HEK293 (cell line): ENCODE measurements around the gene DIS3L2.

ENCODE experiments used
- CTCF ChIA-PET: fragments of 350-600 bp; formaldehyde crosslinking; extraction: SDS; loops from one replicate; lab custom pipeline; 2021; ENCODE audit warnings: antibody characterized with exemption; lab: Yijun Ruan, JAX
- POLR2A ChIA-PET: fragments of 300-600 bp; formaldehyde crosslinking; extraction: SDS; loops from one replicate; lab custom pipeline; 2020; ENCODE audit warnings: antibody characterized with exemption, inconsistent platforms; lab: Yijun Ruan, JAX
- H3K27ac ChIP-seq: fragments of 200-500 bp; sonication (Bioruptor generic); 2 replicates; pipeline ENCODE4 v1.5.1; 2014; ENCODE audit warnings: low read depth, low read length, control low read depth, inconsistent platforms; ENCODE audit errors: extremely low read depth
- H3K36me3 ChIP-seq, 2 experiments: fragments of 200-500 bp in 1 of 2; sonication (Bioruptor generic) in 1 of 2; 1 replicate in 1 of 2; 2 replicates in 1 of 2; pipeline ENCODE4 v1.5.1; 2014 to 2017; ENCODE audit warnings: inconsistent platforms in 2 of 2, low read length in 2 of 2; ENCODE audit not compliant: control insufficient read depth in 2 of 2, insufficient read depth in 1 of 2
- H3K4me1 ChIP-seq: fragments of 200-500 bp; sonication (Bioruptor generic); 2 replicates; pipeline ENCODE4 v1.5.1; 2014; ENCODE audit warnings: mild to moderate bottlenecking, low read length, inconsistent platforms; ENCODE audit not compliant: control insufficient read depth, insufficient read depth
- H3K4me3 ChIP-seq: 2 replicates; pipeline ENCODE4 v1.5.1; 2011; ENCODE audit warnings: low read depth, mild to moderate bottlenecking, control low read depth, low read length, moderate library complexity
- H3K9me3 ChIP-seq: fragments of 200-500 bp; sonication (Bioruptor generic); 2 replicates; pipeline ENCODE4 v1.5.1; 2014; ENCODE audit warnings: low read depth, low read length, inconsistent platforms; ENCODE audit not compliant: control insufficient read depth, insufficient read depth
- BCL11A ChIP-seq: fragments of 450-650 bp; formaldehyde crosslinking; IDR thresholded peaks from 2 replicates; pipeline ENCODE4 v1.5.1; 2016; ENCODE audit warnings: low read depth, missing biosample characterization, missing genetic modification characterization
- BCL11B ChIP-seq: fragments of 450-650 bp; formaldehyde crosslinking; IDR thresholded peaks from 2 replicates; pipeline ENCODE4 v1.5.1; 2016; ENCODE audit warnings: low read depth, missing biosample characterization, missing genetic modification characterization
- GLIS2 ChIP-seq: fragments of 450-650 bp; formaldehyde crosslinking; IDR thresholded peaks from 2 replicates; pipeline ENCODE4 v1.5.1; 2016; ENCODE audit warnings: missing biosample characterization, missing genetic modification characterization
- RBAK ChIP-seq: fragments of 450-650 bp; formaldehyde crosslinking; IDR thresholded peaks from 2 replicates; pipeline ENCODE4 v1.5.1; 2016; ENCODE audit warnings: missing biosample characterization, missing genetic modification characterization
- ZNF114 ChIP-seq: fragments of 450-650 bp; formaldehyde crosslinking; IDR thresholded peaks from 2 replicates; pipeline ENCODE4 v1.5.0; 2017; ENCODE audit warnings: missing biosample characterization, missing genetic modification characterization
- ZNF2 ChIP-seq: fragments of 450-650 bp; formaldehyde crosslinking; IDR thresholded peaks from 2 replicates; pipeline ENCODE4 v1.5.1; 2016; ENCODE audit warnings: missing biosample characterization, missing genetic modification characterization
- ZNF24 ChIP-seq: fragments of 450-650 bp; formaldehyde crosslinking; IDR thresholded peaks from 2 replicates; pipeline ENCODE4 v1.5.1; 2016; ENCODE audit warnings: missing biosample characterization, missing genetic modification characterization
- ZNF302 ChIP-seq: fragments of 450-650 bp; formaldehyde crosslinking; IDR thresholded peaks from 2 replicates; pipeline ENCODE4 v1.5.1; 2016; ENCODE audit warnings: missing biosample characterization, missing genetic modification characterization, low read depth
- ZNF391 ChIP-seq: fragments of 450-650 bp; formaldehyde crosslinking; IDR thresholded peaks from 2 replicates; pipeline ENCODE4 v1.5.1; 2016; ENCODE audit warnings: low read depth, missing biosample characterization, missing genetic modification characterization, borderline replicate concordance
- ZNF433 ChIP-seq: fragments of 450-650 bp; formaldehyde crosslinking; IDR thresholded peaks from 2 replicates; pipeline ENCODE4 v1.5.1; 2016; ENCODE audit warnings: missing biosample characterization, missing genetic modification characterization, low read depth
- ZNF510 ChIP-seq: fragments of 450-650 bp; formaldehyde crosslinking; IDR thresholded peaks from 2 replicates; pipeline ENCODE4 v1.5.1; 2018; ENCODE audit warnings: mild to moderate bottlenecking, missing genetic modification characterization, missing biosample characterization; ENCODE audit not compliant: insufficient replicate concordance
- ZNF558 ChIP-seq: fragments of 450-650 bp; formaldehyde crosslinking; IDR thresholded peaks from 2 replicates; pipeline ENCODE4 v1.5.1; 2016; ENCODE audit warnings: missing biosample characterization, missing genetic modification characterization
- ZNF654 ChIP-seq: fragments of 450-650 bp; formaldehyde crosslinking; IDR thresholded peaks from 2 replicates; pipeline ENCODE4 v1.5.1; 2016; ENCODE audit warnings: low read depth, missing biosample characterization, missing genetic modification characterization
- TF ChIP-seq, protein P1 (sequence below): fragments of 450-650 bp; formaldehyde crosslinking; IDR thresholded peaks from 2 replicates; pipeline ENCODE4 v1.5.1; 2016; ENCODE audit warnings: missing biosample characterization, missing genetic modification characterization, borderline replicate concordance
- TF ChIP-seq, protein P2 (sequence below): fragments of 450-650 bp; formaldehyde crosslinking; IDR thresholded peaks from 2 replicates; pipeline ENCODE4 v1.5.1; 2016; ENCODE audit warnings: missing biosample characterization, missing genetic modification characterization, borderline replicate concordance
- TF ChIP-seq, protein P3 (sequence below): fragments of 450-650 bp; IDR thresholded peaks from 2 replicates; pipeline ENCODE4 v1.5.1; 2018; ENCODE audit warnings: missing biosample characterization, missing genetic modification characterization
- TF ChIP-seq, protein P4 (sequence below): fragments of 450-650 bp; formaldehyde crosslinking; IDR thresholded peaks from 2 replicates; pipeline ENCODE4 v1.5.1; 2016; ENCODE audit warnings: missing biosample characterization, missing genetic modification characterization, borderline replicate concordance
- TF ChIP-seq, protein P5 (sequence below): fragments of 450-650 bp; formaldehyde crosslinking; IDR thresholded peaks from 2 replicates; pipeline ENCODE4 v1.5.1; 2016; ENCODE audit warnings: missing biosample characterization, missing genetic modification characterization

DIS3L2 gene

DNA sequence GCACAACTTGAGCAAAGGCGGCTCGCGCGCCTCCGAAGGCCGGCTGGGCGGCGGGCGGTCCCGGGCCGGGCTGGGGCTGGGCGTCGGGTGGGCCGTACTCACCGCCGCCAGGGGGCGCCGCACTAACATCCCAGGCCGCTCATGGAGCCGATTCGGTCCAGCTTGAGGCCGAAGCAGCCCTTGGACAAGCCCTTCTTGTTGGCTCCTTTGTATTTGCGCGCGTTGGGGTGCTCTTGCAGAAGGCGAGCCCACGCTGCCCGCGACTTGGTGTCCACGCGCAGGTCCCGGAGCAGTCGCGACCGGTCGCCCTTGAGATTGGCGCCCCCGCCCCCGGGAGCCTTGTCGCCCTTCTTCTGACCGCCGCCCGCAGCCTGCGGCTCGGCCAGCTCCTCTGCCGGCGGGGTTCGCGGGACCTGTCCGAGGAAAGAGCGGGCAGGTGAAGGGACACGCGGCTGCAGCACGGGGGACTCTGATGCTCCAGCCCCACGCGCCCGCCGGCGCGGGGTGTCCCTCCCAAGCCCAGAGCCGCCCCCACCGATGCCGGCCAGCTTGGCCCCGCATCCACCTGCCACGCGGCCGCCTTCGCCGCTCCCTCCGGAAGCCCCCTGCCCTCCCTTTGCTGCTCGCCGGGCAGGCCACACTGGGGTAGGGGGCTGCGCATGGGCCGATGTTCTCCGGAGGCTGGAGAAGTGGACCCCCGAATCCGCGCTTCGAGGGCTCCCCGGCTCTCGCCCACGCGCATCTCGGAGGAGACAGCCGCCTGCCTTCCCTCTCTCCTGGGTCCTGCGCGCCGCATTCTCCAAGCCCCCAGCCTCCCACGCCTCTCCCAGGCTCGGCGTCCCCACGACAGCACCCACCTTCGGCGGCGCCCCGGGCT is 36.0 kb upstream of the DIS3L2 start (continued):
- TF ChIP-seq BCL11B (tag by site-specific recombination): 0 out of 2 replicates have a peak, but pooled peaks have one; percentile 15
- no peak; the same call in 1 of the 2 replicates for TF ChIP-seq ZNF2 (tag by site-specific recombination)
- no peak for TF ChIP-seq ZNF114 (tag by site-specific recombination)
- TF ChIP-seq ZNF391 (tag by site-specific recombination): no peak
- TF ChIP-seq ZNF24 (tag by site-specific recombination): no peak

DNA sequence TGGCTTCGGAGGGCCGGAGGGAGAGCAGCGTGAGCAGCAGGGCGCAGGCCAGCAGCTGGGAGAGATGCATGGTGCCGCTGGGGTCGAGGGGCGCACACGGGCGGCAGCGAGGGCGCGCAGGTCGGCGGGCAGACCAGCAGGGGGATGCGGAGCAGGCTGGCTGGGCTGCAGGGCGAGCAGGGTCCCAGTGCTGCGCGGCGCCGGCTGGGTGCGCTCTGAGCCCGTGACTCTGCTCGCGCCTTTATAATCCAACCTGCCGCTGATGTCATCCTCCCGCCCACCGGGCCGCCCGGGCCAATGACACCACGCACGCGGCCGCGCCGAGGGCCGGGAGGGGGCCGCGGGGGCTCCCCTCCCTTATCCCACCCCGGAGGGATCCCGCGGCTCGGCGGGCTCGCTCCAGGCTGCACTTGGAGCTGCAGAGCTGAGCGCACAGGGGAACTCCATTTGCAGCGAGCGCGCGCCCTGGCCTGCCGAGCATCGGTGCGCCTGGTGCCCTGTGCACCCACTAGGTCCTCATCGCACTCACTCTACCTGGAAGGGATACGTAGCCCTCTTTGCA is 35.3 kb upstream of the DIS3L2 start, which contains the start of gene NPPC:
NPPC (minus strand) TSS at position 217 of the 562 bp plus-strand sequence; CDS start at position 70, 147 bp downstream.
- no peaks in the 10 kb centered on the region for H3K4me1 ChIP-seq
- peak within 1 kb of the TSS; percentile 57; the same call in 1 of the 2 replicates for H3K27ac ChIP-seq
- peak within 1 kb of the TSS; percentile 61 for H3K4me3 ChIP-seq
- POLR2A ChIA-PET: interaction anchor here (0.6 to 1.3 kb wide), 6 partner anchors 9 to 539 kb away, joined by 3 to 4 read pairs (median 3); no protein-coding TSS in a partner anchor
- peaks cover 0 to 22% of the 10 kb centered on the region in 2 experiments; a peak in 2 of 3 replicates for H3K36me3 ChIP-seq
- CTCF ChIA-PET: interaction anchor here (0.6 to 8.6 kb wide), 27 partner anchors 9 to 509 kb away, joined by 3 to 85 read pairs (median 4); no protein-coding TSS in a partner anchor
- no peaks in the 10 kb centered on the region for H3K9me3 ChIP-seq
- TF ChIP-seq, protein P1, sequence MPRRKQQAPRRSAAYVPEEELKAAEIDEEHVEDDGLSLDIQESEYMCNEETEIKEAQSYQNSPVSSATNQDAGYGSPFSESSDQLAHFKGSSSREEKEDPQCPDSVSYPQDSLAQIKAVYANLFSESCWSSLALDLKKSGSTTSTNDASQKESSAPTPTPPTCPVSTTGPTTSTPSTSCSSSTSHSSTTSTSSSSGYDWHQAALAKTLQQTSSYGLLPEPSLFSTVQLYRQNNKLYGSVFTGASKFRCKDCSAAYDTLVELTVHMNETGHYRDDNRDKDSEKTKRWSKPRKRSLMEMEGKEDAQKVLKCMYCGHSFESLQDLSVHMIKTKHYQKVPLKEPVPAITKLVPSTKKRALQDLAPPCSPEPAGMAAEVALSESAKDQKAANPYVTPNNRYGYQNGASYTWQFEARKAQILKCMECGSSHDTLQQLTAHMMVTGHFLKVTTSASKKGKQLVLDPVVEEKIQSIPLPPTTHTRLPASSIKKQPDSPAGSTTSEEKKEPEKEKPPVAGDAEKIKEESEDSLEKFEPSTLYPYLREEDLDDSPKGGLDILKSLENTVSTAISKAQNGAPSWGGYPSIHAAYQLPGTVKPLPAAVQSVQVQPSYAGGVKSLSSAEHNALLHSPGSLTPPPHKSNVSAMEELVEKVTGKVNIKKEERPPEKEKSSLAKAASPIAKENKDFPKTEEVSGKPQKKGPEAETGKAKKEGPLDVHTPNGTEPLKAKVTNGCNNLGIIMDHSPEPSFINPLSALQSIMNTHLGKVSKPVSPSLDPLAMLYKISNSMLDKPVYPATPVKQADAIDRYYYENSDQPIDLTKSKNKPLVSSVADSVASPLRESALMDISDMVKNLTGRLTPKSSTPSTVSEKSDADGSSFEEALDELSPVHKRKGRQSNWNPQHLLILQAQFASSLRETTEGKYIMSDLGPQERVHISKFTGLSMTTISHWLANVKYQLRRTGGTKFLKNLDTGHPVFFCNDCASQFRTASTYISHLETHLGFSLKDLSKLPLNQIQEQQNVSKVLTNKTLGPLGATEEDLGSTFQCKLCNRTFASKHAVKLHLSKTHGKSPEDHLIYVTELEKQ (tag by site-specific recombination): no peak
- TF ChIP-seq, protein P2, sequence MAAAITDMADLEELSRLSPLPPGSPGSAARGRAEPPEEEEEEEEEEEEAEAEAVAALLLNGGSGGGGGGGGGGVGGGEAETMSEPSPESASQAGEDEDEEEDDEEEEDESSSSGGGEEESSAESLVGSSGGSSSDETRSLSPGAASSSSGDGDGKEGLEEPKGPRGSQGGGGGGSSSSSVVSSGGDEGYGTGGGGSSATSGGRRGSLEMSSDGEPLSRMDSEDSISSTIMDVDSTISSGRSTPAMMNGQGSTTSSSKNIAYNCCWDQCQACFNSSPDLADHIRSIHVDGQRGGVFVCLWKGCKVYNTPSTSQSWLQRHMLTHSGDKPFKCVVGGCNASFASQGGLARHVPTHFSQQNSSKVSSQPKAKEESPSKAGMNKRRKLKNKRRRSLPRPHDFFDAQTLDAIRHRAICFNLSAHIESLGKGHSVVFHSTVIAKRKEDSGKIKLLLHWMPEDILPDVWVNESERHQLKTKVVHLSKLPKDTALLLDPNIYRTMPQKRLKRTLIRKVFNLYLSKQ (tag by site-specific recombination): no peak
- TF ChIP-seq RBAK (no peak), GLIS2 (peak; percentile 81), BCL11A (tag by site-specific recombination) (0 out of 2 replicates have a peak, but pooled peaks have one; percentile 9), ZNF558 (tag by site-specific recombination) (no peak), ZNF433 (tag by site-specific recombination) (no peak), ZNF654 (0 out of 2 replicates have a peak, but pooled peaks have one; percentile 17), ZNF510 (no peak), ZNF302 (no peak)
- TF ChIP-seq, protein P3, sequence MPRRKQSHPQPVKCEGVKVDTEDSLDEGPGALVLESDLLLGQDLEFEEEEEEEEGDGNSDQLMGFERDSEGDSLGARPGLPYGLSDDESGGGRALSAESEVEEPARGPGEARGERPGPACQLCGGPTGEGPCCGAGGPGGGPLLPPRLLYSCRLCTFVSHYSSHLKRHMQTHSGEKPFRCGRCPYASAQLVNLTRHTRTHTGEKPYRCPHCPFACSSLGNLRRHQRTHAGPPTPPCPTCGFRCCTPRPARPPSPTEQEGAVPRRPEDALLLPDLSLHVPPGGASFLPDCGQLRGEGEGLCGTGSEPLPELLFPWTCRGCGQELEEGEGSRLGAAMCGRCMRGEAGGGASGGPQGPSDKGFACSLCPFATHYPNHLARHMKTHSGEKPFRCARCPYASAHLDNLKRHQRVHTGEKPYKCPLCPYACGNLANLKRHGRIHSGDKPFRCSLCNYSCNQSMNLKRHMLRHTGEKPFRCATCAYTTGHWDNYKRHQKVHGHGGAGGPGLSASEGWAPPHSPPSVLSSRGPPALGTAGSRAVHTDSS: no peak
- TF ChIP-seq, protein P4, sequence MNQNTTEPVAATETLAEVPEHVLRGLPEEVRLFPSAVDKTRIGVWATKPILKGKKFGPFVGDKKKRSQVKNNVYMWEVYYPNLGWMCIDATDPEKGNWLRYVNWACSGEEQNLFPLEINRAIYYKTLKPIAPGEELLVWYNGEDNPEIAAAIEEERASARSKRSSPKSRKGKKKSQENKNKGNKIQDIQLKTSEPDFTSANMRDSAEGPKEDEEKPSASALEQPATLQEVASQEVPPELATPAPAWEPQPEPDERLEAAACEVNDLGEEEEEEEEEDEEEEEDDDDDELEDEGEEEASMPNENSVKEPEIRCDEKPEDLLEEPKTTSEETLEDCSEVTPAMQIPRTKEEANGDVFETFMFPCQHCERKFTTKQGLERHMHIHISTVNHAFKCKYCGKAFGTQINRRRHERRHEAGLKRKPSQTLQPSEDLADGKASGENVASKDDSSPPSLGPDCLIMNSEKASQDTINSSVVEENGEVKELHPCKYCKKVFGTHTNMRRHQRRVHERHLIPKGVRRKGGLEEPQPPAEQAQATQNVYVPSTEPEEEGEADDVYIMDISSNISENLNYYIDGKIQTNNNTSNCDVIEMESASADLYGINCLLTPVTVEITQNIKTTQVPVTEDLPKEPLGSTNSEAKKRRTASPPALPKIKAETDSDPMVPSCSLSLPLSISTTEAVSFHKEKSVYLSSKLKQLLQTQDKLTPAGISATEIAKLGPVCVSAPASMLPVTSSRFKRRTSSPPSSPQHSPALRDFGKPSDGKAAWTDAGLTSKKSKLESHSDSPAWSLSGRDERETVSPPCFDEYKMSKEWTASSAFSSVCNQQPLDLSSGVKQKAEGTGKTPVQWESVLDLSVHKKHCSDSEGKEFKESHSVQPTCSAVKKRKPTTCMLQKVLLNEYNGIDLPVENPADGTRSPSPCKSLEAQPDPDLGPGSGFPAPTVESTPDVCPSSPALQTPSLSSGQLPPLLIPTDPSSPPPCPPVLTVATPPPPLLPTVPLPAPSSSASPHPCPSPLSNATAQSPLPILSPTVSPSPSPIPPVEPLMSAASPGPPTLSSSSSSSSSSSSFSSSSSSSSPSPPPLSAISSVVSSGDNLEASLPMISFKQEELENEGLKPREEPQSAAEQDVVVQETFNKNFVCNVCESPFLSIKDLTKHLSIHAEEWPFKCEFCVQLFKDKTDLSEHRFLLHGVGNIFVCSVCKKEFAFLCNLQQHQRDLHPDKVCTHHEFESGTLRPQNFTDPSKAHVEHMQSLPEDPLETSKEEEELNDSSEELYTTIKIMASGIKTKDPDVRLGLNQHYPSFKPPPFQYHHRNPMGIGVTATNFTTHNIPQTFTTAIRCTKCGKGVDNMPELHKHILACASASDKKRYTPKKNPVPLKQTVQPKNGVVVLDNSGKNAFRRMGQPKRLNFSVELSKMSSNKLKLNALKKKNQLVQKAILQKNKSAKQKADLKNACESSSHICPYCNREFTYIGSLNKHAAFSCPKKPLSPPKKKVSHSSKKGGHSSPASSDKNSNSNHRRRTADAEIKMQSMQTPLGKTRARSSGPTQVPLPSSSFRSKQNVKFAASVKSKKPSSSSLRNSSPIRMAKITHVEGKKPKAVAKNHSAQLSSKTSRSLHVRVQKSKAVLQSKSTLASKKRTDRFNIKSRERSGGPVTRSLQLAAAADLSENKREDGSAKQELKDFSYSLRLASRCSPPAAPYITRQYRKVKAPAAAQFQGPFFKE: no peak
- TF ChIP-seq, protein P5, sequence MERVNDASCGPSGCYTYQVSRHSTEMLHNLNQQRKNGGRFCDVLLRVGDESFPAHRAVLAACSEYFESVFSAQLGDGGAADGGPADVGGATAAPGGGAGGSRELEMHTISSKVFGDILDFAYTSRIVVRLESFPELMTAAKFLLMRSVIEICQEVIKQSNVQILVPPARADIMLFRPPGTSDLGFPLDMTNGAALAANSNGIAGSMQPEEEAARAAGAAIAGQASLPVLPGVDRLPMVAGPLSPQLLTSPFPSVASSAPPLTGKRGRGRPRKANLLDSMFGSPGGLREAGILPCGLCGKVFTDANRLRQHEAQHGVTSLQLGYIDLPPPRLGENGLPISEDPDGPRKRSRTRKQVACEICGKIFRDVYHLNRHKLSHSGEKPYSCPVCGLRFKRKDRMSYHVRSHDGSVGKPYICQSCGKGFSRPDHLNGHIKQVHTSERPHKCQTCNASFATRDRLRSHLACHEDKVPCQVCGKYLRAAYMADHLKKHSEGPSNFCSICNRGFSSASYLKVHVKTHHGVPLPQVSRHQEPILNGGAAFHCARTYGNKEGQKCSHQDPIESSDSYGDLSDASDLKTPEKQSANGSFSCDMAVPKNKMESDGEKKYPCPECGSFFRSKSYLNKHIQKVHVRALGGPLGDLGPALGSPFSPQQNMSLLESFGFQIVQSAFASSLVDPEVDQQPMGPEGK (tag by site-specific recombination): peak; percentile 96
